ENCODE results near the gene GFAP.

The GFAP gene

DNA sequence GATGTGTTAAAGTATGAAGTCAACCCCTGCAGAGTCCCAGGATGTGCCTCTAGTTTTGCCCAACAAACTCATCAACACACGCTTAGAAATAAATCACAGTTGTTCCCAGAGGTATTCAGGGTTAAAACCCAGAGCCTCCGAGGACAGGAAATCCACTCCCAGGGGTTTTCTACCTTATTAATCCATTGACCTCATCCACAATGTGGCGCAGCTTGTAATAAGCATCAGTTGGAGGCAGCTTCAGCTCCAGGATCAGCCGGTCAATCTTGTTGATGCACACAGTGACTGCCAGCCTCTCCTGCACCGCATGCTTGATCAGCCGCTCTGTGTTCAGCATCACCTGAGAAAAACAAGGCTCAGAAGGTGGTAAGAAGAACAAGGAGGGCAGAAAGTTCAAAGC is 39.5 kb downstream of the GFAP start:
- no peak overlapping the region for H3K4me3 ChIP-seq (ENCODE audit: low read depth, low read length)
- no peak for DNase-seq (ENCODE audit: low read depth)

GRCh38 chr17:44872131-44872768 is 43.0 kb downstream of the GFAP start:
- no peak for DNase-seq (ENCODE audit: low read depth)
- no peak overlapping the region for H3K4me3 ChIP-seq (ENCODE audit: low read depth, low read length)

DNA sequence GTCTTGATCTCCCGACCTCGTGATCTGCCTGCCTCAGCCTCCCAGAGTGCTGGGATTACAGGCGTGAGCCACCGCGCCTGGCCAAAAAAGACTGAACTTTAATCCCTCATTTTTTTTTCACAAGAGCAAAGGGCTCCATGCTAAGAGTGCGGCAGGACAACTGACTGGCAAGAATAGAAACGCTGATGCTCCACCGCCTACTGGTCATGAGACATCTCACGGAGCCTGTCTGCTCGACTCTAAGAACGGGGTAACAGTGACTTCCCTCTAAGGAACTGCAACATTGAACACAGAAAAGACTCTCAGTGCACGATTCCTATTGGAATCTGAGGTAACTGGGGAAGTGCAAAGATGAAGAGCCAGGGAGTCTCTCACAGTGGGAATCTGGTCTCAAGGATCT is 43.7 kb downstream of the GFAP start:
- no peak for DNase-seq (ENCODE audit: low read depth)
- no peak overlapping the region for H3K4me3 ChIP-seq (ENCODE audit: low read depth, low read length)

- no peak overlapping the region for H3K4me3 ChIP-seq (ENCODE audit: low read depth, low read length)
- no peak for DNase-seq (ENCODE audit: low read depth)
Observed at GRCh38 chr17:44867841-44868240, 47.5 kb downstream of the GFAP start.

DNA sequence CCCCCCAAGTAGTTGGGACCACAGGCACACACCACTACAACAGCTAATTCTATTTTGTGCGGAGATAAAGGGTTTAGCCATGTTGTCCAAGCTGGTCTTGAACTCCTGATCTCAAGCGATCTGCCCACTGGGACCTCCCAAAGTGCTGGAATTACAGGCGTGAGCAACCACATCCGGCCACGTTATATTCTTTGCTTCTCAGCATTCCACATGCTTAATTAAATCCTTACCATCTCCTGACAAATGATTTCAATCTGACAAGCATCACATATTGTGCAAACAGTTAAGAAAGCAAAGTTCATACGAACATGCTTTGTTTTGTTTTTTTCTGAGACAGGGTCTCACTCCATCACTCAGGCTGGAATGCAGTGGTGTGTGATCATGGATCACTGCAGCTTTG is 49.4 kb downstream of the GFAP start:
- H3K4me3 ChIP-seq (ENCODE audit: low read depth, low read length): no peak overlapping the region
- no peak for DNase-seq (ENCODE audit: low read depth)

GRCh38 chr17:44865231-44865660 is 50.1 kb downstream of the GFAP start:
- H3K4me3 ChIP-seq (ENCODE audit: low read depth, low read length): no peak overlapping the region
- DNase-seq (ENCODE audit: low read depth): peak; percentile 20

DNA sequence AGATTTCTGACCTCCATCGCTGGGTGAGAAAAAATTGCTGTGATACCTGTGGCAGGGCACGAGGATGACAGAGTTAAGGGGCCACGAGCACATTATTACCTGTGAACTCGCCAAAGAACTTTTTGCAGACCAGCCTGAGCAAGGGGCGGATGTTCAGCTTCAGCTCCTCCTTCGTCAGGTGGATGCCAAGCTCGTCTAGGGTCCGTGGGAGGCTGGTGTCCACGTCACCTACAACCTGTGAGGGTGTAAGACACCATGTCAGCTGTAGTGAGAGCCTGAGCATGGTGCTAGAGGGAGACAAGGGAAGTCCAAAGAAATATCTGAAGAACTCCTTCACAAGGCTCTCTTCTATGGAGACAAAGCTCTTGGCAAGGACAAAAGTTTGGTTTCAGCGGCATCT is 50.5 kb downstream of the GFAP start:
- no peak for DNase-seq (ENCODE audit: low read depth)
- no peak overlapping the region for H3K4me3 ChIP-seq (ENCODE audit: low read depth, low read length)

- H3K4me3 ChIP-seq (ENCODE audit: low read depth, low read length): no peak overlapping the region
- no peak for DNase-seq (ENCODE audit: low read depth)
Observed at GRCh38 chr17:44863061-44863918, 52.0 kb downstream of the GFAP start.

DNA sequence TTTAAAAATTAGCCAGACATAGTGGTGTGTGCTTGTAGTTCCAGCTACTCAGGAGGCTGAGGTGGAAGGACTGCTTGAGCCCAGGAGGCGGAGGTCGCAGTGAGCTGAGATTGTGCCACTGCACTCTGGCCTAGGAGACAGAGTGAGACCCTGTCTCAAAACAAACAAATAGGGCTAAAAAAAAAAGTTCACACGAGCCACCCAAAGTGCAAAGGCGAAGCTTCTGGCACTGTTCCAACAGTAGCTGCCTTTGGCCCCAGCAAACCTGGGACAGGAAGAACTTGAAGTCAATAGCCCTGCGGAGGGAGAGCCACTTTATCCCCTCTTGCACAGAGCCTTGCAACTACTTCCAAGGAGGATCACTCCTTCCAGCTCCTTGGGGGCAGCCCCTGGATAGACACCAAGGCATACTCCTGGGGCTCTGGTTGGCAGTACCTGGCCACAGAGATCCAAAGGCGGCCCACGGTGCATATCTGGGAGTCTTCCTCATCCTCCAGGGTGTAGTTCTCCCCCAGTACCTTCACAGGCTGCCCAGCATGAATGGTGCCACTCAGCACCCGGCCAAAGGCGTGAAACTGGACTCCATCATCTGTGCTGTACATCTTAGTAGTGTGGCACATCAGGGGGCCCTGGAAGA is 52.9 kb downstream of the GFAP start:
- H3K4me3 ChIP-seq (ENCODE audit: low read depth, low read length): no peak overlapping the region
- DNase-seq (ENCODE audit: low read depth): no peak

- no peak overlapping the region for H3K4me3 ChIP-seq (ENCODE audit: low read depth, low read length)
- DNase-seq (ENCODE audit: low read depth): no peak
Observed at GRCh38 chr17:44859701-44860100, 55.6 kb downstream of the GFAP start.

GRCh38 chr17:44854192-44854591 is 61.1 kb downstream of the GFAP start:
- no peak for DNase-seq (ENCODE audit: low read depth)
- H3K4me3 ChIP-seq (ENCODE audit: low read depth, low read length): no peak overlapping the region
